ENCODE data around the gene ST14. TPM values are rescaled to one million over a fixed set of nuclear protein-coding genes. Genes with fewer than 3 reads are reported as not detected.

Gene ST14
- total and polyA plus RNA-seq, 2 donors (not counting 3 experiments of a cell fraction or from before 2014, with no cell fraction given) = 0.08 TPM; not detected in 1

DNA sequence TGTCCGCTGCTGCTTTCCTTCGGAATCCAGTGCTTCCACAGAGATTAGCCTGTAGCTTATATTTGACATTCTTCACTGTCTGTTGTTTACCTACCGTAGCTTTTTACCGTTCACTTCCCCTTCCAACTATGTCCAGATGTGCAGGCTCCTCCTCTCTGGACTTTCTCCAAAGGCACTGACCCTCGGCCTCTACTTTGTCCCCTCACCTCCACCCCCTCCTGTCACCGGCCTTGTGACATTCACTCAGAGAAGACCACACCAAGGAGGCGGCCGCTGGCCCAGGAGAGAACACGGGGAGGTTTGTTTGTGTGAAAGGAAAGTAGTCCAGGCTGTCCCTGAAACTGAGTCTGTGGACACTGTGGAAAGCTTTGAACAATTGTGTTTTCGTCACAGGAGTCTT, 15.4 kb upstream of the ST14 start:
- CTCF ChIA-PET = interaction anchor here (3.8 kb wide), 1 partner anchor 219 kb away, joined by 77 read pairs; no protein-coding TSS in a partner anchor
- FAIRE-seq = no peak

DNA sequence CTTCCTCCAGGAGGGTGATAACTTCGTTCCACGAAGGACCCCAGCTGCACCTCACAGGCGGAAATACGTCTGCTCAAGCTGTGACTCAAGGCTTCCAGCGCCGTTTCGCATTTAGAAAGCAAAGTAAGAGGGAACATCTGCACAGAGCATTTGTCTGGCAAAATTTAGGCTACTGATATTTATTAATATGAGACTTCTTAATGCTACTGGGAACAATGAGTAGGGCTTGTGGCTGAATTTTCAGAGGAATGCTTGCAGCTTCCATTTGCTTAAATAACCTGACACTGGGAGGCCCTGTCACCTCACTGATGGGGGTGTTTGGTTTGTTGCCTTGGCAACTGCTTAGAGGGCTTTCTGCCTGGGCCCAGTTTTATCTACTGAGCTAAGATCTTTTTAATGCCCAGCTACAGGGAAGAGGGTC, 14.7 kb upstream of the ST14 start:
- no peaks in the 10 kb centered on the region for H3K9me1 ChIP-seq (replicated peaks; ENCODE audit: control insufficient read depth, extremely low read depth, insufficient read depth, low read length)
- no peaks in the 10 kb centered on the region for H3K27me3 ChIP-seq (ENCODE audit: control insufficient read depth in 2 of 2, insufficient read depth in 2 of 2, low read length in 2 of 2)
- FAIRE-seq = no peak
- BruUV-seq (replicated peaks) = no TSS peak
- ChIA-PET CTCF (interaction anchor here (1.1 to 3.8 kb wide), 4 partner anchors 13 to 219 kb away, joined by 3 to 77 read pairs (median 16); no protein-coding TSS in a partner anchor), POLR2A (no interaction called here)
- H3K9ac ChIP-seq (replicated peaks; ENCODE audit: extremely low read depth, insufficient read depth, low read length) = no peak overlapping the region
- DNase-seq (ENCODE audit: low read depth, low spot score) = no peak
- H3K4me3 ChIP-seq (replicated peaks in 1 of 3; ENCODE audit: insufficient read depth in 1 of 3, low read depth in 1 of 3, low read length in 3 of 3) = no peak overlapping the region
- H2AFZ ChIP-seq (ENCODE audit: low read depth, low read length) = no peak overlapping the region
- H3K36me3 ChIP-seq (ENCODE audit: control insufficient read depth in 2 of 2, extremely low read depth in 1 of 2, insufficient read depth in 2 of 2, low read length in 2 of 2) = peaks cover 14 to 30% of the 10 kb centered on the region in 2 experiments
- TF ChIP-seq, protein P1, sequence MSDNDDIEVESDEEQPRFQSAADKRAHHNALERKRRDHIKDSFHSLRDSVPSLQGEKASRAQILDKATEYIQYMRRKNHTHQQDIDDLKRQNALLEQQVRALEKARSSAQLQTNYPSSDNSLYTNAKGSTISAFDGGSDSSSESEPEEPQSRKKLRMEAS (IDR thresholded peaks at IDR 0.05; ENCODE audit: insufficient read depth, insufficient read length) = no peak
- TF ChIP-seq EZH2 (IDR thresholded peaks at IDR 0.05; ENCODE audit: borderline replicate concordance, low read depth, low read length, severe bottlenecking) = no peak
- no peak for TF ChIP-seq FOS (IDR thresholded peaks at IDR 0.05; ENCODE audit: borderline replicate concordance, insufficient read depth, low read length)
- no peak for TF ChIP-seq POLR2AphosphoS5 (IDR thresholded peaks at IDR 0.05; ENCODE audit: insufficient read depth, low read depth, low read length)
- TF ChIP-seq, protein P2, sequence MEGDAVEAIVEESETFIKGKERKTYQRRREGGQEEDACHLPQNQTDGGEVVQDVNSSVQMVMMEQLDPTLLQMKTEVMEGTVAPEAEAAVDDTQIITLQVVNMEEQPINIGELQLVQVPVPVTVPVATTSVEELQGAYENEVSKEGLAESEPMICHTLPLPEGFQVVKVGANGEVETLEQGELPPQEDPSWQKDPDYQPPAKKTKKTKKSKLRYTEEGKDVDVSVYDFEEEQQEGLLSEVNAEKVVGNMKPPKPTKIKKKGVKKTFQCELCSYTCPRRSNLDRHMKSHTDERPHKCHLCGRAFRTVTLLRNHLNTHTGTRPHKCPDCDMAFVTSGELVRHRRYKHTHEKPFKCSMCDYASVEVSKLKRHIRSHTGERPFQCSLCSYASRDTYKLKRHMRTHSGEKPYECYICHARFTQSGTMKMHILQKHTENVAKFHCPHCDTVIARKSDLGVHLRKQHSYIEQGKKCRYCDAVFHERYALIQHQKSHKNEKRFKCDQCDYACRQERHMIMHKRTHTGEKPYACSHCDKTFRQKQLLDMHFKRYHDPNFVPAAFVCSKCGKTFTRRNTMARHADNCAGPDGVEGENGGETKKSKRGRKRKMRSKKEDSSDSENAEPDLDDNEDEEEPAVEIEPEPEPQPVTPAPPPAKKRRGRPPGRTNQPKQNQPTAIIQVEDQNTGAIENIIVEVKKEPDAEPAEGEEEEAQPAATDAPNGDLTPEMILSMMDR (IDR thresholded peaks at IDR 0.05; ENCODE audit: extremely low read depth in 1 of 2, insufficient read depth in 1 of 2, low read depth in 1 of 2, low read length in 2 of 2) = no peak
- TF ChIP-seq JUN (IDR thresholded peaks at IDR 0.05; ENCODE audit: borderline replicate concordance, insufficient read depth, insufficient read length, low read depth) = no peak
- TF ChIP-seq MYC (IDR thresholded peaks at IDR 0.05; ENCODE audit: low read depth, low read length) = no peak
- TF ChIP-seq GATA2 (IDR thresholded peaks at IDR 0.05; ENCODE audit: insufficient read depth, insufficient read length, low read depth, low read length) = no peak
- TF ChIP-seq POLR2A (IDR thresholded peaks at IDR 0.05; ENCODE audit: low read depth, low read length) = no peak
- dilution Hi-C loops (cut with MboI; ENCODE audit: extremely low pct_ligation_motif_present, low sequenced_read_pairs) = no loop called here
- peaks cover 6% of the 10 kb centered on the region for H3K4me1 ChIP-seq (ENCODE audit: control insufficient read depth, extremely low read depth, insufficient read depth, low read length)
- no peaks in the 10 kb centered on the region for H3K79me2 ChIP-seq (ENCODE audit: control insufficient read depth, insufficient read depth, low read length)
- no peak overlapping the region for H3K27ac ChIP-seq (ENCODE audit: insufficient read depth, low read depth, low read length)
- no peaks in the 10 kb centered on the region for H3K9me3 ChIP-seq (replicated peaks; ENCODE audit: control insufficient read depth, insufficient read depth, low read length)
- no peaks in the 10 kb centered on the region for H4K20me1 ChIP-seq (replicated peaks; ENCODE audit: control insufficient read depth, extremely low read depth, insufficient read depth, low read length)
- intact Hi-C loops (cut with micrococcal nuclease) = no loop called here
- H3K4me2 ChIP-seq (ENCODE audit: insufficient read depth, low read length) = no peak overlapping the region

More for the DNA sequence above, 15.4 kb upstream of the ST14 start:
- no peak overlapping the region for H3K9ac ChIP-seq (replicated peaks; ENCODE audit: extremely low read depth, insufficient read depth, low read length)
- H3K9me3 ChIP-seq (replicated peaks; ENCODE audit: control insufficient read depth, insufficient read depth, low read length) = no peaks in the 10 kb centered on the region
- no peak overlapping the region for H2AFZ ChIP-seq (ENCODE audit: low read depth, low read length)
- H3K36me3 ChIP-seq (ENCODE audit: control insufficient read depth in 2 of 2, extremely low read depth in 1 of 2, insufficient read depth in 2 of 2, low read length in 2 of 2) = peaks cover 14 to 31% of the 10 kb centered on the region in 2 experiments
- POLR2A ChIA-PET = no interaction called here
- peaks cover under 1% of the 10 kb centered on the region for H3K79me2 ChIP-seq (ENCODE audit: control insufficient read depth, insufficient read depth, low read length)
- intact Hi-C loops (cut with micrococcal nuclease) (no loop called here), dilution Hi-C loops (cut with MboI; ENCODE audit: extremely low pct_ligation_motif_present, low sequenced_read_pairs) (no loop called here)
- H3K4me2 ChIP-seq (ENCODE audit: insufficient read depth, low read length) = no peak overlapping the region
- H3K9me1 ChIP-seq (replicated peaks; ENCODE audit: control insufficient read depth, extremely low read depth, insufficient read depth, low read length) = no peaks in the 10 kb centered on the region
- H3K27me3 ChIP-seq (ENCODE audit: control insufficient read depth in 2 of 2, insufficient read depth in 2 of 2, low read length in 2 of 2) = no peaks in the 10 kb centered on the region
- TF ChIP-seq POLR2AphosphoS5 (IDR thresholded peaks at IDR 0.05; ENCODE audit: insufficient read depth, low read depth, low read length) (no peak), FOS (IDR thresholded peaks at IDR 0.05; ENCODE audit: borderline replicate concordance, insufficient read depth, low read length) (no peak), POLR2A (IDR thresholded peaks at IDR 0.05; ENCODE audit: low read depth, low read length) (no peak), EZH2 (IDR thresholded peaks at IDR 0.05; ENCODE audit: borderline replicate concordance, low read depth, low read length, severe bottlenecking) (no peak), GATA2 (IDR thresholded peaks at IDR 0.05; ENCODE audit: insufficient read depth, insufficient read length, low read depth, low read length) (no peak)
- TF ChIP-seq, protein P2 (IDR thresholded peaks at IDR 0.05; ENCODE audit: extremely low read depth in 1 of 2, insufficient read depth in 1 of 2, low read depth in 1 of 2, low read length in 2 of 2) = no peak
- H3K27ac ChIP-seq (ENCODE audit: insufficient read depth, low read depth, low read length) = no peak overlapping the region
- no peak overlapping the region for H3K4me3 ChIP-seq (replicated peaks in 1 of 3; ENCODE audit: insufficient read depth in 1 of 3, low read depth in 1 of 3, low read length in 3 of 3)
- TSS peak; percentile 79 for BruUV-seq (replicated peaks)
- DNase-seq (ENCODE audit: low read depth, low spot score) = no peak
- H3K4me1 ChIP-seq (ENCODE audit: control insufficient read depth, extremely low read depth, insufficient read depth, low read length) = peaks cover 6% of the 10 kb centered on the region
- no peaks in the 10 kb centered on the region for H4K20me1 ChIP-seq (replicated peaks; ENCODE audit: control insufficient read depth, extremely low read depth, insufficient read depth, low read length)
